ENCODE measurements around the gene CIAO1. TPM values are rescaled to one million over a fixed set of nuclear protein-coding genes. Genes with fewer than 3 reads are reported as not detected.

The CIAO1 gene
- total RNA-seq, 1 experiment from 2014 or later = 79.7 TPM

- intact Hi-C loops (cut with micrococcal nuclease; ENCODE audit: unreplicated experiment) = no loop called here
- Histone ChIP-seq H3K4me3 (ENCODE audit: low read depth, low read length, poor library complexity, severe bottlenecking) (no peak overlapping the region), H3K27ac (ENCODE audit: low read depth, low read length, poor library complexity, severe bottlenecking) (no peak overlapping the region), H3K9me3 (ENCODE audit: low read depth, low read length, poor library complexity, severe bottlenecking) (no peaks in the 10 kb centered on the region), H3K4me1 (ENCODE audit: insufficient read depth, low read length, poor library complexity, severe bottlenecking) (no peaks in the 10 kb centered on the region), H3K27me3 (replicated peaks; ENCODE audit: insufficient read depth, low read depth, low read length, poor library complexity) (no peaks in the 10 kb centered on the region), H3K36me3 (ENCODE audit: insufficient read depth, low read length, poor library complexity, severe bottlenecking) (no peaks in the 10 kb centered on the region)
- no TSS peak for BruUV-seq (replicated peaks)
- no peak for DNase-seq (ENCODE audit: low spot score)
- ChIA-PET POLR2A (ENCODE audit: low non-redundant PET) (no interaction called here), CTCF (interaction anchor here (0.8 kb wide), 1 partner anchor 211 kb away, joined by 9 read pairs; no protein-coding TSS in a partner anchor)
- TF ChIP-seq, protein P1, sequence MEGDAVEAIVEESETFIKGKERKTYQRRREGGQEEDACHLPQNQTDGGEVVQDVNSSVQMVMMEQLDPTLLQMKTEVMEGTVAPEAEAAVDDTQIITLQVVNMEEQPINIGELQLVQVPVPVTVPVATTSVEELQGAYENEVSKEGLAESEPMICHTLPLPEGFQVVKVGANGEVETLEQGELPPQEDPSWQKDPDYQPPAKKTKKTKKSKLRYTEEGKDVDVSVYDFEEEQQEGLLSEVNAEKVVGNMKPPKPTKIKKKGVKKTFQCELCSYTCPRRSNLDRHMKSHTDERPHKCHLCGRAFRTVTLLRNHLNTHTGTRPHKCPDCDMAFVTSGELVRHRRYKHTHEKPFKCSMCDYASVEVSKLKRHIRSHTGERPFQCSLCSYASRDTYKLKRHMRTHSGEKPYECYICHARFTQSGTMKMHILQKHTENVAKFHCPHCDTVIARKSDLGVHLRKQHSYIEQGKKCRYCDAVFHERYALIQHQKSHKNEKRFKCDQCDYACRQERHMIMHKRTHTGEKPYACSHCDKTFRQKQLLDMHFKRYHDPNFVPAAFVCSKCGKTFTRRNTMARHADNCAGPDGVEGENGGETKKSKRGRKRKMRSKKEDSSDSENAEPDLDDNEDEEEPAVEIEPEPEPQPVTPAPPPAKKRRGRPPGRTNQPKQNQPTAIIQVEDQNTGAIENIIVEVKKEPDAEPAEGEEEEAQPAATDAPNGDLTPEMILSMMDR (conservative IDR thresholded peaks at IDR 0.05; ENCODE audit: low read depth, low read length) = no peak
- TF ChIP-seq EZH2 (IDR thresholded peaks at IDR 0.05; ENCODE audit: borderline replicate concordance, low read depth, low read length, poor library complexity, severe bottlenecking) = no peak
These were observed 32.1 kb upstream of the CIAO1 start for GRCh38 chr2:96233880-96234316.

DNA sequence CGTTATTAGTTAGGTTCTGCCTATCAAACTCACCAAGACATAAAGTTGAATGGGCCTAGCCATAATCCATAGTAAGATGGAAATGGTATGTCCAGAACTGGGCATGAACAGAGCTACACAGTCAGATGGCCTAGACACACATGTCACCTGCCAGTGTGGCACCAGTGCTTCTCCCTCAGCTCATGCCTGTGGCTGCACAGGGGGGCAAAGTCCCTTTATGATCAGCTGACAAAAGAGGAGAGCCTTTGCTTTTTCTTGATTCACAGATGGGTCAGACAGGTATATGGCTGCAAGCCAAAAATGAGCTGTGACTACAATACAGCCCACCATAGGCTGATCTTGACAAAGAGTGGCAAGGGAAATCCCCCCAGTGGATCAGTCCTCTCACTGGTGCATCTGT, 29.1 kb upstream of the CIAO1 start:
- CTCF ChIA-PET = interaction anchor here (0.9 kb wide), 1 partner anchor 23 kb away, joined by 3 read pairs; no protein-coding TSS in a partner anchor
- BruUV-seq (replicated peaks) = no TSS peak

DNA sequence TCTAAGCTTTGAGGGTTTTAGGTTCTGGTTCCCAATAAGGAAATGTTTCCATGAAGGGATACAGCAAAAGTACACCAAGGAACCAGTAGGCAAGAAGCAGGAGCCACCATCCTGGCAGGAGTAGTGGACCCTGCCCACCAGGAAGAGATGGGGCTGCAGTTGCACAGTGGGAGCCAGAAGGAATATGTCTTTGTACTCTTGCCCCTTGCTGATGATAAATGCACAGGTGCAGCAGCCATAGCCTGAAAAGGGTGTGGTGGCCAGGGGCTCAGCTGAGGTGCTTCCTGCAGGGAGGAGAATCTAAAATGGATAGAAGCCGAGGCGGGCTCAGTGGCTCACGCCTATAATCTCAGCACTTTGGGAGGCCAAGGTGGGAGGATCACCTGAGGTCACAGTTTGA, 27.8 kb upstream of the CIAO1 start:
- Histone ChIP-seq H3K9me3 (ENCODE audit: low read depth, low read length, poor library complexity, severe bottlenecking) (no peaks in the 10 kb centered on the region), H3K27me3 (replicated peaks; ENCODE audit: insufficient read depth, low read depth, low read length, poor library complexity) (no peaks in the 10 kb centered on the region), H3K36me3 (ENCODE audit: insufficient read depth, low read length, poor library complexity, severe bottlenecking) (no peaks in the 10 kb centered on the region), H3K27ac (ENCODE audit: low read depth, low read length, poor library complexity, severe bottlenecking) (no peak overlapping the region), H3K4me3 (ENCODE audit: low read depth, low read length, poor library complexity, severe bottlenecking) (no peak overlapping the region), H3K4me1 (ENCODE audit: insufficient read depth, low read length, poor library complexity, severe bottlenecking) (peaks cover 7% of the 10 kb centered on the region)
- intact Hi-C loops (cut with micrococcal nuclease; ENCODE audit: unreplicated experiment) = no loop called here
- TF ChIP-seq, protein P1 (conservative IDR thresholded peaks at IDR 0.05; ENCODE audit: low read depth, low read length) = no peak
- no peak for TF ChIP-seq EZH2 (IDR thresholded peaks at IDR 0.05; ENCODE audit: borderline replicate concordance, low read depth, low read length, poor library complexity, severe bottlenecking)
- CTCF ChIA-PET = no interaction called here
- POLR2A ChIA-PET (ENCODE audit: low non-redundant PET) = no interaction called here
- no peak for DNase-seq (ENCODE audit: low spot score)
- BruUV-seq (replicated peaks) = no TSS peak

More for the DNA sequence above, 29.1 kb upstream of the CIAO1 start:
- H3K4me3 ChIP-seq (ENCODE audit: low read depth, low read length, poor library complexity, severe bottlenecking) = no peak overlapping the region
- no peak for TF ChIP-seq EZH2 (IDR thresholded peaks at IDR 0.05; ENCODE audit: borderline replicate concordance, low read depth, low read length, poor library complexity, severe bottlenecking)
- TF ChIP-seq, protein P1 (conservative IDR thresholded peaks at IDR 0.05; ENCODE audit: low read depth, low read length) = no peak
- no peak for DNase-seq (ENCODE audit: low spot score)
- H3K9me3 ChIP-seq (ENCODE audit: low read depth, low read length, poor library complexity, severe bottlenecking) = no peaks in the 10 kb centered on the region
- H3K27me3 ChIP-seq (replicated peaks; ENCODE audit: insufficient read depth, low read depth, low read length, poor library complexity) = no peaks in the 10 kb centered on the region
- POLR2A ChIA-PET (ENCODE audit: low non-redundant PET) = no interaction called here
- H3K36me3 ChIP-seq (ENCODE audit: insufficient read depth, low read length, poor library complexity, severe bottlenecking) = no peaks in the 10 kb centered on the region
- no peaks in the 10 kb centered on the region for H3K4me1 ChIP-seq (ENCODE audit: insufficient read depth, low read length, poor library complexity, severe bottlenecking)
- H3K27ac ChIP-seq (ENCODE audit: low read depth, low read length, poor library complexity, severe bottlenecking) = no peak overlapping the region
- intact Hi-C loops (cut with micrococcal nuclease; ENCODE audit: unreplicated experiment) = no loop called here
